Stomach (tissue), 9 donors: ENCODE results near the gene CLEC16A. TPM values are rescaled to one million over a fixed set of nuclear protein-coding genes. Genes with fewer than 3 reads are reported as not detected.

ENCODE experiments used
- DNase-seq, 2 donors: peaks; one replicate each; pipeline versions ENCODE4 v3.0.0 to v3.0.0-alpha.2; 2013 to 2019
- H3K27ac ChIP-seq, 5 donors: fragments of 200-600 bp in 4 of 5; sonication (generic) in 4 of 5; one replicate each; pipeline ENCODE4 v1.5.1; 2013 to 2019; ENCODE audit warnings: mild to moderate bottlenecking in 1 of 5, moderate library complexity in 1 of 5
- H3K27me3 ChIP-seq, 3 donors: fragments of 200-600 bp; sonication (generic); one replicate each; pipeline ENCODE4 v1.5.1; 2017 to 2019; ENCODE audit warnings: mixed run types in 1 of 3
- H3K36me3 ChIP-seq, 4 donors: fragments of 200-600 bp; sonication (generic); 1 replicate in 3 of 4; 2 replicates in 1 of 4; pipeline ENCODE4 v1.5.1; 2016 to 2019
- H3K4me1 ChIP-seq, 4 donors: fragments of 200-600 bp; sonication (generic); one replicate each; pipeline ENCODE4 v1.5.1; 2016 to 2019
- H3K4me3 ChIP-seq, 4 donors: fragments of 200-600 bp; sonication (generic) in 3 of 4; one replicate each; pipeline ENCODE4 v1.5.1; 2016 to 2019; ENCODE audit warnings: mild to moderate bottlenecking in 1 of 4
- H3K9me3 ChIP-seq, 4 donors: fragments of 200-600 bp; sonication (generic); one replicate each; pipeline ENCODE4 v1.5.1; 2016 to 2019
- EP300 ChIP-seq: sonication (generic); formaldehyde crosslinking; IDR thresholded peaks from one replicate; pipeline ENCODE4 v1.6.1; 2017; ENCODE audit warnings: antibody characterized with exemption
- POLR2A ChIP-seq, 4 donors: fragments of 450-650 bp; IDR thresholded peaks; one replicate each; pipeline ENCODE4 v1.6.1; 2016; ENCODE audit warnings: antibody characterized with exemption in 4 of 4, control low read depth in 2 of 4, mild to moderate bottlenecking in 1 of 4, moderate library complexity in 1 of 4
- POLR2AphosphoS5 ChIP-seq, 3 donors: sonication (generic); formaldehyde crosslinking; IDR thresholded peaks; one replicate each; pipeline ENCODE4 v1.6.1; 2016; ENCODE audit warnings: antibody characterized with exemption in 3 of 3
- WGBS, 5 donors: extraction: QIAGEN DNeasy Blood & Tissue Kit in 3 of 5; methylation state at CpG; one replicate each; pipeline versions ENCODE4 v1.1.5 to v1.1.7; 2013 to 2018; 5-methylcytosine and 5-hydroxymethylcytosine counted together
- intact Hi-C: fragments of 100-400 bp; cut with DNase I; formaldehyde crosslinking; loops from one replicate; pipeline ENCODE4 v1.15.1; 2023; ENCODE audit warnings: low total_unique reads
- polyA plus RNA-seq, 3 donors: library from polyadenylated mRNA; stranded (reverse); fragments of 200-250 nt; gene quantifications; one replicate each; pipeline ENCODE4 v1.2.3, GENCODE V29; 2013
- total RNA-seq, 5 donors: library from RNA; depleted of rRNA; stranded (reverse); fragments of >200 nt; gene quantifications; one replicate each; pipeline versions ENCODE4 v1.1.0 to v1.2.3, GENCODE V29; 2014 to 2016
- TF ChIP-seq, protein P1 (sequence below), 7 experiments: fragments of 450-650 bp in 4 of 7; fragments of 200-600 bp in 3 of 7; sonication (generic) in 3 of 7; IDR thresholded peaks; one replicate each; pipeline ENCODE4 v1.5.1; 2016 to 2019; ENCODE audit warnings: antibody characterized with exemption in 7 of 7, control low read depth in 2 of 7, mild to moderate bottlenecking in 1 of 7
- donor health status: healthy with polysubstance abuse.
- donor health status: Bipolar disorder and iron deficiency.
- donor health status: healthy.

Gene CLEC16A
- total and polyA plus RNA-seq, 8 donors = 5.8 to 176 (median 21.8) TPM

DNA sequence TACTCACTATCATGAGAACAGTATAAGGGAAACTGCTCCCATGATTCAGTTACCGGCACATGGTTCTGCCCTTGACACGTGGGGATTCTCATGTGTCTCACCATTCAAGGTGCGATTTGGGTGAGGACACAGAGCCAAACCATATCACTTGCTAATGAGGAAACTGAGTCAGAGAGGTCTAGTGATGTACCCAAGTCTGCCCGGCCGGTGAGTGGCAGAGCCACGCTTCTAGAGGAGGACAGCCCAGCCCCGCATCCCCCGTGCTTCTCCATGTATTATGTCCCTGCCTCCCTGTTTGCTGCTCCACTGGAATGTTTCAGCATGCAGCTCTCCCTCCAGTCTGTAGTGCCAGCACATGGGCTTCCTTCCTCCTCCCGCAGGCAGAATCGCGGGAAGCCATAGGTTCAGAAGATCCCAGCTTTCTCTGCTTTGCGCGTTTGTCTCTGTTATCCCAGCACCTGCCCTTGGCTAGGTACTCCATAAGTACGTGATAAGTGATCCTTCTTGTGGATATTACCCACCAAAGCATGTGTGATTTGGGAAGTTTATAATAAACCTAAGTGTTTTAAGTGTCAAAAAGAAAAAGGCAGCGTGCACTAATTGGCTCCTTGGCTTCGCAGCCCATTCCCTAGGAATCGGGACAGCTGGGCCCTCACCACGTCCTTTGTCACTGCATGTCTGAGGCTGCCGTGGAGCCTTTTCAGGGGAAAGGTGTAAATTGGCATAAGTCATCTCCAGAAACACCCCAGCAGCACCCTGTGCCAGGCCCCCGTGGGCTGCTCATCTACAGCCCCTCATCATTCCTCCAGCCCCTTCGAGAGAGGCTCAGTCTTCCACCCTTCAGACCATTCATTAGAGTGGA is 103.8 kb downstream of the CLEC16A start:
- intact Hi-C loops = no loop called here
- Histone ChIP-seq H3K4me1 (peaks cover 0 to 14% (median 5%) of the 10 kb centered on the region in 4 donors), H3K36me3 (peaks cover 4 to 94% (median 82%) of the 10 kb centered on the region in 4 donors), H3K27me3 (no peaks in the 10 kb centered on the region), H3K4me3 (no peak overlapping the region), H3K9me3 (no peaks in the 10 kb centered on the region), H3K27ac (peak overlapping the region in 1 of 5 donors; percentile 53)
- TF ChIP-seq POLR2A (IDR thresholded peaks at IDR 0.05) = no peak
- TF ChIP-seq, protein P1, sequence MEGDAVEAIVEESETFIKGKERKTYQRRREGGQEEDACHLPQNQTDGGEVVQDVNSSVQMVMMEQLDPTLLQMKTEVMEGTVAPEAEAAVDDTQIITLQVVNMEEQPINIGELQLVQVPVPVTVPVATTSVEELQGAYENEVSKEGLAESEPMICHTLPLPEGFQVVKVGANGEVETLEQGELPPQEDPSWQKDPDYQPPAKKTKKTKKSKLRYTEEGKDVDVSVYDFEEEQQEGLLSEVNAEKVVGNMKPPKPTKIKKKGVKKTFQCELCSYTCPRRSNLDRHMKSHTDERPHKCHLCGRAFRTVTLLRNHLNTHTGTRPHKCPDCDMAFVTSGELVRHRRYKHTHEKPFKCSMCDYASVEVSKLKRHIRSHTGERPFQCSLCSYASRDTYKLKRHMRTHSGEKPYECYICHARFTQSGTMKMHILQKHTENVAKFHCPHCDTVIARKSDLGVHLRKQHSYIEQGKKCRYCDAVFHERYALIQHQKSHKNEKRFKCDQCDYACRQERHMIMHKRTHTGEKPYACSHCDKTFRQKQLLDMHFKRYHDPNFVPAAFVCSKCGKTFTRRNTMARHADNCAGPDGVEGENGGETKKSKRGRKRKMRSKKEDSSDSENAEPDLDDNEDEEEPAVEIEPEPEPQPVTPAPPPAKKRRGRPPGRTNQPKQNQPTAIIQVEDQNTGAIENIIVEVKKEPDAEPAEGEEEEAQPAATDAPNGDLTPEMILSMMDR (IDR thresholded peaks at IDR 0.05) = no peak
- TF ChIP-seq EP300 = no peak
- no peak for TF ChIP-seq POLR2AphosphoS5 (IDR thresholded peaks at IDR 0.05)
- 88 to 95% (median 91%) methylated on average over 21 of the region's 21 CpGs for WGBS, 5 donors
- no peak for DNase-seq

DNA sequence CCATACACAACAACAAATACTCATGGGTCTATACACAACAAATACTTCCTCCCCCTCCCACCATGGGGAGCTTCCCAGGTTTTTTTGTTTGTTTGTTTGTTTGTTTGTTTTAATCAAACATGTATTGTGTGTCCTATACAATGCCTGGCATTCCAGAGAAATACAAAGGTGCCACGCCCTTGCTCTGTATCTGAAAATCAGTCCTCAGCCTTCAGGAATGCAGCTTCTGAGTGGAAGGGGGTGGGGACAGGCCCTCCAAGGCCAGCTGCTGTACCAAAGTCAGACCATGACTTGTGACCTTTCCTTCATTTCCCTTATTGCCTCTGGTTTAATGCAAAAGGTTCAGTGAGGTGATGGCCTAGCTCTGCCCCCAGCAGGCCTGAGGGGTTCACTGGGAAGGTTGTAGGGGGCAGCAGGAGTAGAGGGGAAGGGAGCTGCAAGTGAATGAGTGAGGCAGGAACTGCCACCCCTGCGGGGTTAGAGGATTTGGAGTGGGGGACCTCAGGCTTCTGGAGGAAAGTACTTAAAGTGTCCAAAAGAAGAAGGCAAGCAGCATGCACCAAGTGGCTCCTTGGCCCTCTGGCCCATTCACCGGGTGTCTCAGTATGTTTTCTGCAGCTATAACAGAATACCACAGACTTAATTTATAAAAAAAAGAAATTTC is 105.2 kb downstream of the CLEC16A start:
- peaks cover 0 to 14% (median 5%) of the 10 kb centered on the region in 4 donors for H3K4me1 ChIP-seq
- no peak overlapping the region for H3K27ac ChIP-seq
- no peak for TF ChIP-seq EP300
- TF ChIP-seq, protein P1 (IDR thresholded peaks at IDR 0.05) = no peak
- no peak for TF ChIP-seq POLR2AphosphoS5 (IDR thresholded peaks at IDR 0.05)
- TF ChIP-seq POLR2A (IDR thresholded peaks at IDR 0.05) = no peak
- intact Hi-C loops = no loop called here
- WGBS, 5 donors = 78 to 97% (median 94%) methylated on average over 3 of the region's 3 CpGs
- H3K9me3 ChIP-seq = no peaks in the 10 kb centered on the region
- DNase-seq = no peak
- peaks cover 4 to 94% (median 80%) of the 10 kb centered on the region in 4 donors for H3K36me3 ChIP-seq
- no peaks in the 10 kb centered on the region for H3K27me3 ChIP-seq
- H3K4me3 ChIP-seq = no peak overlapping the region

- intact Hi-C loops = no loop called here
- Histone ChIP-seq H3K4me3 (no peak overlapping the region), H3K27me3 (no peaks in the 10 kb centered on the region), H3K9me3 (no peaks in the 10 kb centered on the region), H3K36me3 (peaks cover 4 to 86% (median 72%) of the 10 kb centered on the region in 4 donors), H3K27ac (no peak overlapping the region), H3K4me1 (peaks cover 0 to 14% (median 5%) of the 10 kb centered on the region in 4 donors)
- DNase-seq = no peak
- TF ChIP-seq, protein P1 (IDR thresholded peaks at IDR 0.05) = no peak
- TF ChIP-seq POLR2AphosphoS5 (IDR thresholded peaks at IDR 0.05) (no peak), POLR2A (IDR thresholded peaks at IDR 0.05) (no peak), EP300 (no peak)
- WGBS, 5 donors = 84 to 96% (median 93%) methylated on average over 7 of the region's 7 CpGs
Measured at GRCh38 chr16:11050536-11050935, 106.2 kb downstream of the CLEC16A start.

DNA sequence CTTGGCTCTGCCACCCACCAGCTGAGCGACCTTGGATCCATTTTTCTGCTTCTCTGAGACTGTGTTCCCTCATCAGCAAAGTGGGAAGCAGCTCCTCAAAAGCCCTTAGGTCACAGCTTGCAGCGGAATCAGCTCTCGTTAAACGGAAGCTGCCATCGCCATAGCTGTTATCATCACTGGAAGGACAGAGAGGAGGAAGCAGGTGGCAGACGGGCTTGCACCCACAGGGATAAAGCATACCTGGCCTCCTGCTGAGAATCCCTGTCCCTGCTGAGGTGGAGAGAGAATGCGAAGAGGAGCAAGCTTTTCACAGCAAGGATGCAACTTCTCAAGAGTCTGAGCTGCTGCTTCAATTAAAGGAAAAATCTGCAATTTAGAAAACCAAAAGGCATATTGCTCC is 106.6 kb downstream of the CLEC16A start:
- WGBS, 5 donors = 82 to 95% (median 93%) methylated on average over 7 of the region's 7 CpGs
- Histone ChIP-seq H3K4me1 (peaks cover 0 to 14% (median 5%) of the 10 kb centered on the region in 4 donors), H3K27ac (no peak overlapping the region), H3K4me3 (no peak overlapping the region), H3K27me3 (no peaks in the 10 kb centered on the region), H3K36me3 (peaks cover 4 to 86% (median 70%) of the 10 kb centered on the region in 4 donors), H3K9me3 (no peaks in the 10 kb centered on the region)
- TF ChIP-seq POLR2AphosphoS5 (IDR thresholded peaks at IDR 0.05) (no peak), EP300 (no peak), POLR2A (IDR thresholded peaks at IDR 0.05) (no peak)
- TF ChIP-seq, protein P1 (IDR thresholded peaks at IDR 0.05) = no peak
- intact Hi-C loops = no loop called here
- DNase-seq = no peak
